ENCODE measurements around the gene SLC35A5. TPM values are rescaled to one million over a fixed set of nuclear protein-coding genes. Genes with fewer than 3 reads are reported as not detected.

The SLC35A5 gene
- total RNA-seq, 1 experiment from 2014 or later = 19.1 TPM

- Histone ChIP-seq H3K4me3 (ENCODE audit: low read depth, low read length) (no peak overlapping the region), H3K27me3 (replicated peaks; ENCODE audit: control insufficient read depth, insufficient read depth, low read length) (no peaks in the 10 kb centered on the region), H3K9me3 (no peaks in the 10 kb centered on the region), H3K4me1 (no peaks in the 10 kb centered on the region), H3K36me3 (ENCODE audit: control insufficient read depth, insufficient read depth, low read length) (no peaks in the 10 kb centered on the region)
- H3K36me3 Mint-ChIP-seq (ENCODE audit: insufficient read depth, unreplicated experiment) = no peaks in the 10 kb centered on the region
- no peaks in the 10 kb centered on the region for H3K9me3 Mint-ChIP-seq (ENCODE audit: unreplicated experiment)
- DNase-seq = no peak
- no peaks in the 10 kb centered on the region for H3K4me1 Mint-ChIP-seq (ENCODE audit: low read depth, unreplicated experiment)
- no peaks in the 10 kb centered on the region for H3K27me3 Mint-ChIP-seq (ENCODE audit: insufficient read depth, unreplicated experiment)
- no TSS peak for BruUV-seq (replicated peaks)
- POLR2A ChIA-PET = no interaction called here
- H3K27ac Mint-ChIP-seq (ENCODE audit: unreplicated experiment) = no peak overlapping the region
- TF ChIP-seq CTCF (IDR thresholded peaks at IDR 0.05; ENCODE audit: insufficient read depth in 1 of 2, low read depth in 1 of 2, low read length in 1 of 2, severe bottlenecking in 1 of 2, unreplicated experiment in 1 of 2) = no peak
- intact Hi-C loops (cut with micrococcal nuclease; ENCODE audit: unreplicated experiment) = no loop called here
- CTCF ChIA-PET = no interaction called here
- H3K4me3 Mint-ChIP-seq (ENCODE audit: unreplicated experiment) = no peak overlapping the region
Observed at GRCh38 chr3:112587336-112587735, 25.5 kb downstream of the SLC35A5 start.

GRCh38 chr3:112593258-112593657 is 31.4 kb downstream of the SLC35A5 start:
- CTCF ChIA-PET = no interaction called here
- no peak overlapping the region for H3K4me3 ChIP-seq (ENCODE audit: low read depth, low read length)
- BruUV-seq (replicated peaks) = no TSS peak
- H3K9me3 ChIP-seq = no peaks in the 10 kb centered on the region
- Mint-ChIP-seq H3K4me3 (ENCODE audit: unreplicated experiment) (no peak overlapping the region), H3K4me1 (ENCODE audit: low read depth, unreplicated experiment) (no peaks in the 10 kb centered on the region), H3K27me3 (ENCODE audit: insufficient read depth, unreplicated experiment) (no peaks in the 10 kb centered on the region), H3K27ac (ENCODE audit: unreplicated experiment) (no peak overlapping the region), H3K36me3 (ENCODE audit: insufficient read depth, unreplicated experiment) (no peaks in the 10 kb centered on the region), H3K9me3 (ENCODE audit: unreplicated experiment) (no peaks in the 10 kb centered on the region)
- H3K4me1 ChIP-seq = no peaks in the 10 kb centered on the region
- POLR2A ChIA-PET = no interaction called here
- H3K27me3 ChIP-seq (replicated peaks; ENCODE audit: control insufficient read depth, insufficient read depth, low read length) = no peaks in the 10 kb centered on the region
- intact Hi-C loops (cut with micrococcal nuclease; ENCODE audit: unreplicated experiment) = no loop called here
- no peak for DNase-seq
- no peaks in the 10 kb centered on the region for H3K36me3 ChIP-seq (ENCODE audit: control insufficient read depth, insufficient read depth, low read length)
- TF ChIP-seq CTCF (IDR thresholded peaks at IDR 0.05; ENCODE audit: insufficient read depth in 1 of 2, low read depth in 1 of 2, low read length in 1 of 2, severe bottlenecking in 1 of 2, unreplicated experiment in 1 of 2) = no peak

- intact Hi-C loops (cut with micrococcal nuclease; ENCODE audit: unreplicated experiment) = no loop called here
- no peak overlapping the region for H3K4me3 ChIP-seq (ENCODE audit: low read depth, low read length)
- H3K36me3 Mint-ChIP-seq (ENCODE audit: insufficient read depth, unreplicated experiment) = no peaks in the 10 kb centered on the region
- no TSS peak for BruUV-seq (replicated peaks)
- ChIA-PET POLR2A (no interaction called here), CTCF (no interaction called here)
- no peaks in the 10 kb centered on the region for H3K36me3 ChIP-seq (ENCODE audit: control insufficient read depth, insufficient read depth, low read length)
- H3K4me1 ChIP-seq = no peaks in the 10 kb centered on the region
- no peak for DNase-seq
- H3K9me3 ChIP-seq = no peaks in the 10 kb centered on the region
- TF ChIP-seq CTCF (IDR thresholded peaks at IDR 0.05; ENCODE audit: insufficient read depth in 1 of 2, low read depth in 1 of 2, low read length in 1 of 2, severe bottlenecking in 1 of 2, unreplicated experiment in 1 of 2) = no peak
- H3K27ac Mint-ChIP-seq (ENCODE audit: unreplicated experiment) = no peak overlapping the region
- no peaks in the 10 kb centered on the region for H3K27me3 ChIP-seq (replicated peaks; ENCODE audit: control insufficient read depth, insufficient read depth, low read length)
- H3K4me3 Mint-ChIP-seq (ENCODE audit: unreplicated experiment) = no peak overlapping the region
- no peaks in the 10 kb centered on the region for H3K9me3 Mint-ChIP-seq (ENCODE audit: unreplicated experiment)
- H3K4me1 Mint-ChIP-seq (ENCODE audit: low read depth, unreplicated experiment) = no peaks in the 10 kb centered on the region
- no peaks in the 10 kb centered on the region for H3K27me3 Mint-ChIP-seq (ENCODE audit: insufficient read depth, unreplicated experiment)
Observed at GRCh38 chr3:112594856-112595255, 33.0 kb downstream of the SLC35A5 start.

Measured in Caco-2 (cell line).